ENCODE results near the gene APOA4. TPM values are rescaled to one million over a fixed set of nuclear protein-coding genes. Genes with fewer than 3 reads are reported as not detected.

The APOA4 gene
- total RNA-seq, 1 experiment from 2014 or later: not detected

DNA sequence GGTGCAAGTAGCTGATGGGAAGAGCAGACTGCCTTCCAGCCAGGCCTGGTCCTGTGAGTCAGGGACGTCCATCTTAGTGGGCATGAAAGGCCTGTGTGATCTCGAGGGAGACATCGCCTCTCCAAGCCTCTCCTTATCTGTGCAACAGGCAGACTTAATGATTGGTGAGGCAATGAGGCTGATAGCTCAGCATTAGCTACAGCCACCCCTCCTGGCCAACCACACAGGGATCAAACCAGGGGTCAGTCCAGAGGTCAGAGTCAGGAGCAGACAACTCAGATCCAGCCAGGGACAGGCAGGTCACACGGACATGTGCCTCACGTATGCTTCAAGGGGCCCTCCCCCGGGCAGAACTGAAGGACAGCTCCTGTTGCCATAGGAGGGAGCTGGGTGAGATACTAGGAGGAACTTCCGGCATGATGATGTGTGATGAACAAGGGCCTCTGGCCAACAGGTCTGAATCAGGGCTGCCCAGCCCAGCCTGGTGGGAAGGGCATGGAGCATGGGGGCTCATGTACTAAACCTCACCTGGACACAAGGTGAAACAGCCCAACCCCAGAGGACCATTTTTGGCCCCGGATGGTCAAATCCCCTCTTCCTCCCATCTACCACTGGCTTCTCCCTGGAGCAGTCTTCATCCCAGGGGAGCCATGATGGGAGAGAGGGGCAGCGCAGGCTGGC lies 3.8 kb upstream of the APOA4 start:
- Histone ChIP-seq H3K27me3 (ENCODE audit: control insufficient read depth, insufficient read depth, low read length) (no peaks in the 10 kb centered on the region), H3K4me1 (ENCODE audit: control insufficient read depth, insufficient read depth, low read length) (no peaks in the 10 kb centered on the region), H3K27ac (ENCODE audit: low read length) (no peak overlapping the region), H3K4me3 (ENCODE audit: low read depth in 2 of 2, low read length in 2 of 2) (no peak overlapping the region), H3K9me3 (ENCODE audit: control insufficient read depth, insufficient read depth, low read depth, low read length) (no peaks in the 10 kb centered on the region), H3K36me3 (ENCODE audit: control insufficient read depth, insufficient read depth, low read length) (no peaks in the 10 kb centered on the region)
- POLR2A ChIA-PET: interaction anchor here (0.7 kb wide), 1 partner anchor 44 kb away, joined by 3 read pairs; no protein-coding TSS in a partner anchor
- BruUV-seq (replicated peaks): no TSS peak
- intact Hi-C loops (cut with micrococcal nuclease; ENCODE audit: unreplicated experiment) (no loop called here), in situ Hi-C loops (cut with HindIII; ENCODE audit: low pct_unique_long_range_greater_than_20kb, low sequenced_read_pairs) (no loop called here)
- TF ChIP-seq, protein P1, sequence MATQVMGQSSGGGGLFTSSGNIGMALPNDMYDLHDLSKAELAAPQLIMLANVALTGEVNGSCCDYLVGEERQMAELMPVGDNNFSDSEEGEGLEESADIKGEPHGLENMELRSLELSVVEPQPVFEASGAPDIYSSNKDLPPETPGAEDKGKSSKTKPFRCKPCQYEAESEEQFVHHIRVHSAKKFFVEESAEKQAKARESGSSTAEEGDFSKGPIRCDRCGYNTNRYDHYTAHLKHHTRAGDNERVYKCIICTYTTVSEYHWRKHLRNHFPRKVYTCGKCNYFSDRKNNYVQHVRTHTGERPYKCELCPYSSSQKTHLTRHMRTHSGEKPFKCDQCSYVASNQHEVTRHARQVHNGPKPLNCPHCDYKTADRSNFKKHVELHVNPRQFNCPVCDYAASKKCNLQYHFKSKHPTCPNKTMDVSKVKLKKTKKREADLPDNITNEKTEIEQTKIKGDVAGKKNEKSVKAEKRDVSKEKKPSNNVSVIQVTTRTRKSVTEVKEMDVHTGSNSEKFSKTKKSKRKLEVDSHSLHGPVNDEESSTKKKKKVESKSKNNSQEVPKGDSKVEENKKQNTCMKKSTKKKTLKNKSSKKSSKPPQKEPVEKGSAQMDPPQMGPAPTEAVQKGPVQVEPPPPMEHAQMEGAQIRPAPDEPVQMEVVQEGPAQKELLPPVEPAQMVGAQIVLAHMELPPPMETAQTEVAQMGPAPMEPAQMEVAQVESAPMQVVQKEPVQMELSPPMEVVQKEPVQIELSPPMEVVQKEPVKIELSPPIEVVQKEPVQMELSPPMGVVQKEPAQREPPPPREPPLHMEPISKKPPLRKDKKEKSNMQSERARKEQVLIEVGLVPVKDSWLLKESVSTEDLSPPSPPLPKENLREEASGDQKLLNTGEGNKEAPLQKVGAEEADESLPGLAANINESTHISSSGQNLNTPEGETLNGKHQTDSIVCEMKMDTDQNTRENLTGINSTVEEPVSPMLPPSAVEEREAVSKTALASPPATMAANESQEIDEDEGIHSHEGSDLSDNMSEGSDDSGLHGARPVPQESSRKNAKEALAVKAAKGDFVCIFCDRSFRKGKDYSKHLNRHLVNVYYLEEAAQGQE (IDR thresholded peaks at IDR 0.05; ENCODE audit: insufficient read depth in 1 of 2, low read depth in 2 of 2, low read length in 1 of 2): no peak
- TF ChIP-seq TCF7L2 (IDR thresholded peaks at IDR 0.05; ENCODE audit: low read depth, low read length) (no peak), SIN3A (IDR thresholded peaks at IDR 0.05; ENCODE audit: borderline replicate concordance, insufficient read depth, low read depth, low read length) (no peak), POLR2AphosphoS5 (IDR thresholded peaks at IDR 0.05; ENCODE audit: low read depth, low read length) (no peak)
- no peak for ATAC-seq
- CTCF ChIA-PET: no interaction called here
- no peak for DNase-seq (ENCODE audit: low read depth, low spot score)

DNA sequence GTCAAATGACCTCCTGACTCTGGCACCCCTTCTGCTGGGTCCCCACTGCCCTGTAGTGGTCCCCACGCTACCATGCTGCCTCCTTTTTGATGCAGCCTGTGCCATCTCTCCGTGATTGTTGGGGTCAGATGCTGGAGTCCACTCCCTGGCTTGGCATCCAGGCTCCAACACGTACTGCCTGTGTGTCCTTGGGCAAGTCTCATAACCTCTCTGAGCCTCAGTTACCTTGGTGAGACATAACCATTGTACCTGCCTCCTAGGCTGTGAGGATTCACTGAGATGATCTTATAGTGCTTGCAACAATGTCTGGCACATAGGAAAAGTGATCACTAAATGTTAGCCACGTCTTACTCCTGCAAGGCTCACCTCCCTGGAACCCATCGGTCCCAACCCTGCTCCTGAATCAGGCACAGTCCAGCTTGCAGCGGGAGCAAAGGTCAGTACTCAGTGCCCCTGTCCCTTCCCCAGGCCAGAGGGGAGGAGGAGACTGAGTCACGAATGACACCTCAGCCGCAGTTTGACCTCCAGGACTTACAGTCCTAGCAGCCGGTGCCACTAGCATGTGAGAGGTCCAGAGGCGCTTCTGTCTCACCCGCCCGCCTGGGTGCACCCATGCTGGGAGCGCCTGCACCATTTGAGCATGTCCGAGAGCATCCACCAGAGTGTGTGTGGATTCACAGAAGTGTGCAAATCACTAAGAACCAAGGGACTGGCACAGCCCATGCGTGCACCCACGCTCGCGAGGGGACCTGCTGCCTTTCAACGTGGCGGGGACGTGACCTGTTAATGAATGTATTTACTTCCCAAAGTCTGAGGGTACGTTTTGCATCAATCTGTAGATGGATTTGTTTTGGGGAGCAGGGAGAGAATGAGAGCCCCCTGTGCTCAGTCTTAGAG lies 3.0 kb upstream of the APOA4 start:
- H3K4me3 ChIP-seq (ENCODE audit: low read depth in 2 of 2, low read length in 2 of 2): no peak overlapping the region
- no peak for DNase-seq (ENCODE audit: low read depth, low spot score)
- no peaks in the 10 kb centered on the region for H3K36me3 ChIP-seq (ENCODE audit: control insufficient read depth, insufficient read depth, low read length)
- no peaks in the 10 kb centered on the region for H3K4me1 ChIP-seq (ENCODE audit: control insufficient read depth, insufficient read depth, low read length)
- TF ChIP-seq, protein P1 (IDR thresholded peaks at IDR 0.05; ENCODE audit: insufficient read depth in 1 of 2, low read depth in 2 of 2, low read length in 1 of 2): no peak
- TF ChIP-seq, protein P2, sequence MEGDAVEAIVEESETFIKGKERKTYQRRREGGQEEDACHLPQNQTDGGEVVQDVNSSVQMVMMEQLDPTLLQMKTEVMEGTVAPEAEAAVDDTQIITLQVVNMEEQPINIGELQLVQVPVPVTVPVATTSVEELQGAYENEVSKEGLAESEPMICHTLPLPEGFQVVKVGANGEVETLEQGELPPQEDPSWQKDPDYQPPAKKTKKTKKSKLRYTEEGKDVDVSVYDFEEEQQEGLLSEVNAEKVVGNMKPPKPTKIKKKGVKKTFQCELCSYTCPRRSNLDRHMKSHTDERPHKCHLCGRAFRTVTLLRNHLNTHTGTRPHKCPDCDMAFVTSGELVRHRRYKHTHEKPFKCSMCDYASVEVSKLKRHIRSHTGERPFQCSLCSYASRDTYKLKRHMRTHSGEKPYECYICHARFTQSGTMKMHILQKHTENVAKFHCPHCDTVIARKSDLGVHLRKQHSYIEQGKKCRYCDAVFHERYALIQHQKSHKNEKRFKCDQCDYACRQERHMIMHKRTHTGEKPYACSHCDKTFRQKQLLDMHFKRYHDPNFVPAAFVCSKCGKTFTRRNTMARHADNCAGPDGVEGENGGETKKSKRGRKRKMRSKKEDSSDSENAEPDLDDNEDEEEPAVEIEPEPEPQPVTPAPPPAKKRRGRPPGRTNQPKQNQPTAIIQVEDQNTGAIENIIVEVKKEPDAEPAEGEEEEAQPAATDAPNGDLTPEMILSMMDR (IDR thresholded peaks at IDR 0.05): no peak
- TF ChIP-seq POLR2AphosphoS5 (IDR thresholded peaks at IDR 0.05; ENCODE audit: low read depth, low read length) (no peak), SIN3A (IDR thresholded peaks at IDR 0.05; ENCODE audit: borderline replicate concordance, insufficient read depth, low read depth, low read length) (no peak), TCF7L2 (IDR thresholded peaks at IDR 0.05; ENCODE audit: low read depth, low read length) (no peak)
- in situ Hi-C loops (cut with HindIII; ENCODE audit: low pct_unique_long_range_greater_than_20kb, low sequenced_read_pairs) (no loop called here), intact Hi-C loops (cut with micrococcal nuclease; ENCODE audit: unreplicated experiment) (no loop called here)
- no peak overlapping the region for H3K27ac ChIP-seq (ENCODE audit: low read length)
- H3K27me3 ChIP-seq (ENCODE audit: control insufficient read depth, insufficient read depth, low read length): no peaks in the 10 kb centered on the region
- BruUV-seq (replicated peaks): no TSS peak
- ChIA-PET CTCF (no interaction called here), POLR2A (interaction anchor here (0.7 kb wide), 1 partner anchor 43 kb away, joined by 3 read pairs; no protein-coding TSS in a partner anchor)
- no peak for ATAC-seq
- H3K9me3 ChIP-seq (ENCODE audit: control insufficient read depth, insufficient read depth, low read depth, low read length): no peaks in the 10 kb centered on the region

Measured in Panc1 (cell line).